ENCODE data around the gene DDX1.

GRCh38 chr2:15678346-15678745, 86.7 kb downstream of the DDX1 start:
- TF ChIP-seq, protein P1, sequence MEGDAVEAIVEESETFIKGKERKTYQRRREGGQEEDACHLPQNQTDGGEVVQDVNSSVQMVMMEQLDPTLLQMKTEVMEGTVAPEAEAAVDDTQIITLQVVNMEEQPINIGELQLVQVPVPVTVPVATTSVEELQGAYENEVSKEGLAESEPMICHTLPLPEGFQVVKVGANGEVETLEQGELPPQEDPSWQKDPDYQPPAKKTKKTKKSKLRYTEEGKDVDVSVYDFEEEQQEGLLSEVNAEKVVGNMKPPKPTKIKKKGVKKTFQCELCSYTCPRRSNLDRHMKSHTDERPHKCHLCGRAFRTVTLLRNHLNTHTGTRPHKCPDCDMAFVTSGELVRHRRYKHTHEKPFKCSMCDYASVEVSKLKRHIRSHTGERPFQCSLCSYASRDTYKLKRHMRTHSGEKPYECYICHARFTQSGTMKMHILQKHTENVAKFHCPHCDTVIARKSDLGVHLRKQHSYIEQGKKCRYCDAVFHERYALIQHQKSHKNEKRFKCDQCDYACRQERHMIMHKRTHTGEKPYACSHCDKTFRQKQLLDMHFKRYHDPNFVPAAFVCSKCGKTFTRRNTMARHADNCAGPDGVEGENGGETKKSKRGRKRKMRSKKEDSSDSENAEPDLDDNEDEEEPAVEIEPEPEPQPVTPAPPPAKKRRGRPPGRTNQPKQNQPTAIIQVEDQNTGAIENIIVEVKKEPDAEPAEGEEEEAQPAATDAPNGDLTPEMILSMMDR (conservative IDR thresholded peaks at IDR 0.05) = no peak
- no peak for TF ChIP-seq EZH2 (IDR thresholded peaks at IDR 0.05; ENCODE audit: low read depth)
